K562 (cell line): Measurements from ENCODE around the gene RILP. TPM values are rescaled to one million over a fixed set of nuclear protein-coding genes. Genes with fewer than 3 reads are reported as not detected.

Experiments used
- ARID4B ChIP-seq: sonication (generic); formaldehyde crosslinking; IDR thresholded peaks from 2 replicates; pipeline ENCODE4 v1.8.0; 2022; ENCODE audit warnings: mild to moderate bottlenecking, missing genetic modification reagents
- CBX1 ChIP-seq: sonication (generic); IDR thresholded peaks from 2 replicates; pipeline ENCODE4 v1.6.1; 2016; ENCODE audit warnings: antibody characterized with exemption, low read depth, mild to moderate bottlenecking
- CBX3 ChIP-seq, 2 experiments: IDR thresholded peaks; 1 replicate in 1 of 2; 2 replicates in 1 of 2; pipeline ENCODE4 v1.6.1; 2012; ENCODE audit warnings: inconsistent platforms in 2 of 2, low read length in 2 of 2, borderline replicate concordance in 1 of 2, control low read depth in 1 of 2
- ELF4 ChIP-seq: fragments of 450-650 bp; formaldehyde crosslinking; IDR thresholded peaks from 2 replicates; pipeline ENCODE4 v1.4.0; 2022; ENCODE audit warnings: missing genetic modification characterization
- FOXM1 ChIP-seq, 2 experiments: fragments of 450-650 bp in 1 of 2; sonication (generic) in 1 of 2; formaldehyde crosslinking in 1 of 2; IDR thresholded peaks; 2 replicates each; pipeline versions ENCODE4 v1.6.1 to v1.9.0; 2017 to 2022; ENCODE audit warnings: low read depth in 2 of 2, mild to moderate bottlenecking in 2 of 2, missing genetic modification reagents in 1 of 2, moderate library complexity in 1 of 2
- L3MBTL2 ChIP-seq: fragments of 450-650 bp; IDR thresholded peaks from 2 replicates; pipeline ENCODE4 v1.6.1; 2016; ENCODE audit warnings: mild to moderate bottlenecking, moderate library complexity
- MLLT1 ChIP-seq, 2 experiments: fragments of 450-650 bp; IDR thresholded peaks; 2 replicates each; pipeline ENCODE4 v1.6.1; 2016
- MYNN ChIP-seq, 2 experiments: sonication (generic); formaldehyde crosslinking in 1 of 2; IDR thresholded peaks; 2 replicates each; pipeline versions ENCODE4 v1.5.0 to v1.6.1; 2016 to 2020; ENCODE audit warnings: antibody characterized with exemption in 1 of 2, missing genetic modification reagents in 1 of 2
- NFE2L1 ChIP-seq: fragments of 450-650 bp; IDR thresholded peaks from 2 replicates; pipeline ENCODE4 v1.6.1; 2016; ENCODE audit warnings: missing genetic modification characterization, low read depth, mild to moderate bottlenecking, missing compliant biosample characterization, moderate library complexity, borderline replicate concordance
- NR1H2 ChIP-seq: sonication (generic); formaldehyde crosslinking; IDR thresholded peaks from 2 replicates; pipeline ENCODE4 v1.4.0; 2020; ENCODE audit warnings: mild to moderate bottlenecking, missing genetic modification reagents
- POLR2G ChIP-seq: fragments of 200-400 bp; formaldehyde crosslinking; IDR thresholded peaks from 2 replicates; pipeline ENCODE4 v1.6.1; 2017; ENCODE audit warnings: low read depth, mild to moderate bottlenecking, antibody characterized with exemption, low read length, moderate library complexity
- RBBP5 ChIP-seq: fragments of 200-600 bp; sonication (generic); IDR thresholded peaks from 2 replicates; pipeline ENCODE4 v1.6.1; 2012; ENCODE audit warnings: borderline replicate concordance, mild to moderate bottlenecking, low read length, control low read depth, inconsistent platforms; ENCODE audit not compliant: insufficient read depth, poor library complexity, severe bottlenecking
- SLC30A9 ChIP-seq: fragments of 250-450 bp; sonication (Bioruptor Pico); IDR thresholded peaks from 2 replicates; pipeline ENCODE4 v1.8.0; 2022; ENCODE audit warnings: mild to moderate bottlenecking, moderate library complexity
- SNRNP70 ChIP-seq: fragments of 200-400 bp; formaldehyde crosslinking; optimal IDR thresholded peaks from 2 replicates; pipeline ENCODE3; 2017; ENCODE audit warnings: low read depth, low read length
- TCF3 ChIP-seq: sonication (generic); formaldehyde crosslinking; IDR thresholded peaks from 2 replicates; pipeline ENCODE4 v1.4.0; 2020; ENCODE audit warnings: mild to moderate bottlenecking, missing genetic modification reagents
- TCF7L2 ChIP-seq: fragments of 150-350 bp; IDR thresholded peaks from 2 replicates; pipeline ENCODE4 v1.6.1; 2016; ENCODE audit warnings: low read depth, mild to moderate bottlenecking, low read length, moderate library complexity
- ZNF263 ChIP-seq: sonication (generic); formaldehyde crosslinking; IDR thresholded peaks from 2 replicates; pipeline ENCODE4 v1.8.0; 2022; ENCODE audit warnings: mild to moderate bottlenecking, missing genetic modification reagents, borderline replicate concordance
- ZNF583 ChIP-seq: fragments of 250-450 bp; sonication (Bioruptor Pico); IDR thresholded peaks from 2 replicates; pipeline ENCODE4 v1.4.0; 2020
- polyA plus RNA-seq, 8 experiments: library from polyadenylated mRNA; depleted of rRNA in 4 of 8; stranded (reverse) in 5 of 8; unstranded in 3 of 8; fragments of >200 nt; fragmentation: Nextera tagmentation in 2 of 8; fragmentation: Illumina TruSeq in 1 of 8; extraction: Ambion mirVana in 2 of 8; extraction: Trizol in 1 of 8; gene quantifications; 2 replicates each; pipeline versions ENCODE4 v1.2.1 to v1.2.3, GENCODE V29; 2011 to 2014; ENCODE audit warnings: inconsistent platforms in 1 of 8, missing spikeins in 1 of 8
- total RNA-seq, 7 experiments: library from RNA; depleted of rRNA in 6 of 7; stranded (reverse); fragments of >200 nt in 6 of 7; fragmentation: Illumina TruSeq in 2 of 7; extraction: Trizol in 2 of 7; gene quantifications; 2 replicates each; pipeline versions ENCODE4 v1.2.1 to v1.2.3, GENCODE V29; 2011 to 2021; ENCODE audit warnings: low replicate concordance in 1 of 7
- TF ChIP-seq, protein P1 (sequence below): fragments of 250-450 bp; sonication (Bioruptor Pico); IDR thresholded peaks from 2 replicates; pipeline ENCODE4 v1.8.0; 2022; ENCODE audit warnings: inconsistent platforms, mild to moderate bottlenecking, moderate library complexity, borderline replicate concordance

The RILP gene
- total and polyA plus RNA-seq, 9 of the 15 experiments (the other 6 are each of a cell fraction or from before 2014, with no cell fraction given) = 0.75 to 54.9 (median 27.8) TPM

- TF ChIP-seq POLR2G (0 out of 2 replicates have a peak, but pooled peaks have one; percentile 16), CBX3 (IDR thresholded peaks at IDR 0.05; ENCODE audit: borderline replicate concordance in 1 of 2, low read length in 2 of 2) (no peak), CBX1 (no peak), ZNF263 (no peak), ARID4B (CRISPR knock-in tag) (no peak), SLC30A9 (CRISPR knock-in tag) (no peak), FOXM1 (IDR thresholded peaks at IDR 0.05; ENCODE audit: low read depth) (no peak), FOXM1 (CRISPR knock-in tag; IDR thresholded peaks at IDR 0.05; ENCODE audit: low read depth) (no peak), MYNN (IDR thresholded peaks at IDR 0.05) (no peak), MYNN (CRISPR knock-in tag; IDR thresholded peaks at IDR 0.05) (no peak), RBBP5 (peak; percentile 10), NFE2L1 (tag) (no peak), TCF7L2 (no peak), ZNF583 (CRISPR knock-in tag) (no peak), ELF4 (CRISPR knock-in tag) (no peak), SNRNP70 (no peak), NR1H2 (CRISPR knock-in tag) (no peak), L3MBTL2 (0 out of 2 replicates have a peak, but pooled peaks have one; percentile 11), TCF3 (no peak), MLLT1 (IDR thresholded peaks at IDR 0.05) (no peak)
- TF ChIP-seq, protein P1, sequence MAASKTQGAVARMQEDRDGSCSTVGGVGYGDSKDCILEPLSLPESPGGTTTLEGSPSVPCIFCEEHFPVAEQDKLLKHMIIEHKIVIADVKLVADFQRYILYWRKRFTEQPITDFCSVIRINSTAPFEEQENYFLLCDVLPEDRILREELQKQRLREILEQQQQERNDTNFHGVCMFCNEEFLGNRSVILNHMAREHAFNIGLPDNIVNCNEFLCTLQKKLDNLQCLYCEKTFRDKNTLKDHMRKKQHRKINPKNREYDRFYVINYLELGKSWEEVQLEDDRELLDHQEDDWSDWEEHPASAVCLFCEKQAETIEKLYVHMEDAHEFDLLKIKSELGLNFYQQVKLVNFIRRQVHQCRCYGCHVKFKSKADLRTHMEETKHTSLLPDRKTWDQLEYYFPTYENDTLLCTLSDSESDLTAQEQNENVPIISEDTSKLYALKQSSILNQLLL (CRISPR knock-in tag) = no peak
These were observed 1.3 kb upstream of the RILP start (continued) for GRCh38 chr17:1650731-1651558.
